ENCODE measurements around the gene CPB2.

Gene CPB2

DNA sequence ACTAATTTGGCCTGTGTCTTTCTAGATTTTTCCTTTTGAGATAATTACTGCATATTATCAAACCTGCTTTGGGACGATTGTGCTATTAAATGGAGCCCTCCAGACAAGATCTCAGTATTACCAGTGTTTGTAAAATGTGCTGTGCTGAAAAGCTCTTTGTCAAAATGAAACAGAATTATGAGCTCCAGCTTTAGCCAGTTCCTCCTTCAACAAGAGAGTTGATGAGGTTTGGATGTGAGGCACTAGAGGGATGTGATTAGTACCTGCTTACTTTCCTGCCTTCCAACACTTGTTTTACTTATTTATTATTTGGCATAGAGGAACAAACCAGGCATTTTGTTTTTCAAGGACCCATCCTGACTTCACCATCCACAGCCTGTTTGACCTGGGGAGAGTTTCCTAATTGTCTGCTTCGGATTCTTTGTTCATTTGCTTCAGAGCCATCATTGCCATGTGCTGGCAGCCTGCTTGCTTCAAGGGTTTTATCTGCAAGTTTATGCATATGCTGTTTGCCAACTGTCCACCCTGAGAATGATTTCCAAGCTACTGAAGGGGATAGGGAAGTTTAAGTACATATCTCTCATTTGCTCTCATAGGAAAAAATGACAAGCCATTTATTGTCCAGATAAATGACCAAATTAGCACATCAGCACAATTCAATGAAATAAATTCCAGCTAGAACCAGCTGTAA lies 32.9 kb upstream of the CPB2 start:
- TF ChIP-seq, protein P1, sequence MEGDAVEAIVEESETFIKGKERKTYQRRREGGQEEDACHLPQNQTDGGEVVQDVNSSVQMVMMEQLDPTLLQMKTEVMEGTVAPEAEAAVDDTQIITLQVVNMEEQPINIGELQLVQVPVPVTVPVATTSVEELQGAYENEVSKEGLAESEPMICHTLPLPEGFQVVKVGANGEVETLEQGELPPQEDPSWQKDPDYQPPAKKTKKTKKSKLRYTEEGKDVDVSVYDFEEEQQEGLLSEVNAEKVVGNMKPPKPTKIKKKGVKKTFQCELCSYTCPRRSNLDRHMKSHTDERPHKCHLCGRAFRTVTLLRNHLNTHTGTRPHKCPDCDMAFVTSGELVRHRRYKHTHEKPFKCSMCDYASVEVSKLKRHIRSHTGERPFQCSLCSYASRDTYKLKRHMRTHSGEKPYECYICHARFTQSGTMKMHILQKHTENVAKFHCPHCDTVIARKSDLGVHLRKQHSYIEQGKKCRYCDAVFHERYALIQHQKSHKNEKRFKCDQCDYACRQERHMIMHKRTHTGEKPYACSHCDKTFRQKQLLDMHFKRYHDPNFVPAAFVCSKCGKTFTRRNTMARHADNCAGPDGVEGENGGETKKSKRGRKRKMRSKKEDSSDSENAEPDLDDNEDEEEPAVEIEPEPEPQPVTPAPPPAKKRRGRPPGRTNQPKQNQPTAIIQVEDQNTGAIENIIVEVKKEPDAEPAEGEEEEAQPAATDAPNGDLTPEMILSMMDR (conservative IDR thresholded peaks at IDR 0.05; ENCODE audit: control insufficient read depth, insufficient read depth, low read depth, low read length): no peak
- DNase-seq (ENCODE audit: low read depth): no peak
- no peak overlapping the region for H3K4me3 ChIP-seq (ENCODE audit: control insufficient read depth, low read depth, low read length)

DNA sequence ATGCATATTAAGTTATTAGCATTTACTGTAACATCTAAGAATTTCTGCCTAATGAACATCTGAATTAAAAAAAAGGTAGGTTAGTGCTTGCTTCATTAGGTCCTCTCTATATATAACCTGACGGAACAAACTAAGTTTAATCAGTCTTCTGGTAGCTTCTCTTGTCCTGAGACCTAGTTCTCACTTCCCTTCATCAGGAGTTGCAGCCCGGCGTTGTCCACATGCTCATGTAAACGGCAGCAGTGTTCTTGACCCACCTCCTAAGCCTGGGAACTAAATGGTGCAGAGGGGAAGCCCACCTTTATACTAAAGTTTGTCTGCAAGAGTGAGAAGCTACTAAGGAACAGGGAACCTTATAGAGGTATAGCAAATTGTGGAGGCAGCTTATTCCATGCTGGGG lies 31.9 kb upstream of the CPB2 start:
- no peak for DNase-seq (ENCODE audit: low read depth)
- TF ChIP-seq, protein P1 (conservative IDR thresholded peaks at IDR 0.05; ENCODE audit: control insufficient read depth, insufficient read depth, low read depth, low read length): no peak
- no peak overlapping the region for H3K4me3 ChIP-seq (ENCODE audit: control insufficient read depth, low read depth, low read length)

DNA sequence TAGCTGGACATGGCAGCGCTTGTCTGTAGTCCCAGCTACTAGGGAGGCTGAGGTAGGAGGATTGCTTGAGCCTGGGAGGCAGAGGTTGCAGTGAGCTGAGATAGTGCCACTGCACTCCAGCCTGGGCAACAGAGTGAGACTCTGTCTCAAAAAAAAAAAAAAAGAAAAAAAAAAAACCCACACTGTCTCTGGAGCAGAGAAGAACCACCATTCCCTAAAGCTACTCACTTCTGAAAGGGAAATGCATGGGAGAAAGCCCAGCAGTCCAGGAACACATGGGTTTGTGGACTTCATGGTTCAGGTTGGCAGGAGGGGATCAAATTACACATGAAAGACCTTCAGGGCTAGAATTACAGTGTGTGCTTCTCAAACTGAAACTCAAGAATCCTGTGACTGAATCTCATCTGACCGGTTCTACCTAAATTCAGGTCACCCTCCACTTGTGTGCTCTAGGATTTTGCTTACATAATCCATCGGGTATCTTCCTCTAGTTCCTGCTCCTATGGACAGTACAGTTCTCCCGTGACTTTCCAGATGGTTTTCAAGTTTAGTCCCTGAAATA lies 30.2 kb upstream of the CPB2 start:
- no peak overlapping the region for H3K4me3 ChIP-seq (ENCODE audit: control insufficient read depth, low read depth, low read length)
- TF ChIP-seq, protein P1 (conservative IDR thresholded peaks at IDR 0.05; ENCODE audit: control insufficient read depth, insufficient read depth, low read depth, low read length): no peak
- DNase-seq (ENCODE audit: low read depth): no peak

DNA sequence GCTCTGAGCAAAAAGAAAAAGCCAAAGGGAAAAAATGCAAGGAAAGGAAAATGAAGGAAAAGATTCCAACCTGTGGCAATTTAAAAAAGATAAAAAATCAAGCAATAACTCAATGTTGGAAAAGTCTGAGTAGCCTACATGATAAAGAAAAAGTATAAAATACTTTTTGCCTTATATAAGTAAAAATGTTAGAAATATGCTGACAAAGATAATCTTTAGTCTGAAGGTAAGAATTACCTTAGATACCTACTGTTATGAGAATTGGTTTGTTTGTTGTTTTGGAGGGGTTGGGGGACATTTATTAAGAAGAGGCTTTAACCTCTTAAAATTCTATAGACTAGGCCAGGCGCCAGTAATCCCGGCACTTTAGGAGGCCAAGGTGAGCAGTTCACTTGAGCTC lies 29.7 kb upstream of the CPB2 start:
- DNase-seq (ENCODE audit: low read depth): no peak
- TF ChIP-seq, protein P1 (conservative IDR thresholded peaks at IDR 0.05; ENCODE audit: control insufficient read depth, insufficient read depth, low read depth, low read length): no peak
- H3K4me3 ChIP-seq (ENCODE audit: control insufficient read depth, low read depth, low read length): no peak overlapping the region

DNA sequence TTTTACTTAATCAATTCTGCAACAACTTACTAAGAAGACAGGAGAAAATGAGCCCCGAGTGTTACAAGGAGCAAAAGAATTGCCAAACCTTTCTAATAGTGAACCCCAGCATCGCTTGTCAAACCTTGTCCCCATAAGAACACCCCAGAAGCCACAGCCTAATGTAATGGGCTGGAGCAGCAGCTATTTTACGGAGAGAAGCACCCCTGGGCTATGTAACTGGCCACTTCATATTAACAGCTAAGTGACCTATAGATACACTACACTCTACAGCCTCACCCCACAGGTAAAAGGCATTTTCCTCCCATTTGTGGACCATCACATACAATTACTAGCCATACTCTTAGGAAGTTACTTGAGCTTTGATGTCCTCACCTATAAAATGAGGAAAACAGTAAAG lies 27.3 kb upstream of the CPB2 start:
- TF ChIP-seq, protein P1 (conservative IDR thresholded peaks at IDR 0.05; ENCODE audit: control insufficient read depth, insufficient read depth, low read depth, low read length): no peak
- H3K4me3 ChIP-seq (ENCODE audit: control insufficient read depth, low read depth, low read length): no peak overlapping the region
- no peak for DNase-seq (ENCODE audit: low read depth)

DNA sequence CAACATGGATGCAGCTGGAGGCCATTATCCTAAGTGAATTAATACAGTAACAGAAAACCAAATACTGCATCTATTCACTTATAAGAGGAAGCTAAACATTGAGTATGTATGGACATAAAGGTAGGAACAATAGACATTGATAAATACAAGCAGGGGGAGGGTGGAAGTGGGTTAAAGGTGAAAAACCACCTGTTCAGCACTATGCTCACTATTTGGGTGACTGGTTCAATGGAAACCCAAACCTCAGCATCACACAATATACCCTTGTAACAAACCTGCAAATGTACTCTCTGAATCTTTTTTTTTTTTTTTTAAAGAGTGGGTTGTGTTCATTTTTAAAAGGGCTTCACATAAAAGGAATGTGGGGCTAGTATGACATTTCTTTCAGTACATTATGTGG lies 26.9 kb upstream of the CPB2 start:
- TF ChIP-seq, protein P1 (conservative IDR thresholded peaks at IDR 0.05; ENCODE audit: control insufficient read depth, insufficient read depth, low read depth, low read length): no peak
- DNase-seq (ENCODE audit: low read depth): no peak
- H3K4me3 ChIP-seq (ENCODE audit: control insufficient read depth, low read depth, low read length): no peak overlapping the region

All from fibroblast of mammary gland (primary cell).